ENCODE measurements around the gene KDM2B.
A peak's percentile ranks its signal among the peaks of the same experiment; 100 is the strongest.
"Not testable (repeated sequence)": the region's sequence is repeated elsewhere in the genome, so short reads cannot be mapped to it uniquely, and the experiment has no call there.

The KDM2B gene

GRCh38 chr12:121610239-121611149 lies 29.7 kb upstream of the KDM2B start:
- no peaks in the 10 kb centered on the region for H3K27me3 ChIP-seq (replicated peaks; ENCODE audit: control insufficient read depth, insufficient read depth, low read length)
- peaks cover 14% of the 10 kb centered on the region for H3K4me1 ChIP-seq (ENCODE audit: control insufficient read depth, insufficient read depth, low read length)
- DNase-seq (ENCODE audit: low read depth), result peak; percentile 50
- H3K9me3 ChIP-seq (ENCODE audit: control insufficient read depth, low read length), result no peaks in the 10 kb centered on the region
- no peaks in the 10 kb centered on the region for H3K36me3 ChIP-seq (ENCODE audit: control insufficient read depth, insufficient read depth, low read length, severe bottlenecking)
- peak overlapping the region; percentile 32 for H3K4me3 ChIP-seq (ENCODE audit: low read length)
- H3K9ac ChIP-seq (ENCODE audit: low read length), result peak overlapping the region; percentile 64

DNA sequence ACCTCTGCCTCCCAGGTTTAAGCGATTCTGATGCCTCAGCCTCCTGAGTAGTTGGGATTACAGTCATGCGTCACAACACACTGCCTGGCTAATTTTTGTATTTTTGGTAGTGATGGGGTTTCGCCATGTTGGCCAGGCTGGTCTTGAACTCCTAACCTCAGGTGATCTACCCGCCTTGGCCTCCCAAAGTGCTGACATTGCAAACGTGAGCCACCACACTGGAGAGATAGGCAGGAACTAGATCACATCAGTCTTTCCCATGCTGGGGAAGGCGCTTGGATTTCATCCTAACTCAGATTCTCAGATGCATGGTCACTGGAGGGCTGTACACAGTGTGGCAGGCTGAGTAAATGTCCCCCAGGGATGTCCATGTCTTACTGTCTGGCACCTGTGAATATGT lies 27.5 kb upstream of the KDM2B start:
- no peak overlapping the region for H3K4me3 ChIP-seq (ENCODE audit: low read length)
- DNase-seq (ENCODE audit: low read depth), result no peak
- peaks cover 14% of the 10 kb centered on the region for H3K4me1 ChIP-seq (ENCODE audit: control insufficient read depth, insufficient read depth, low read length)
- no peak overlapping the region for H3K9ac ChIP-seq (ENCODE audit: low read length)
- no peaks in the 10 kb centered on the region for H3K9me3 ChIP-seq (ENCODE audit: control insufficient read depth, low read length)
- no peaks in the 10 kb centered on the region for H3K27me3 ChIP-seq (replicated peaks; ENCODE audit: control insufficient read depth, insufficient read depth, low read length)
- no peaks in the 10 kb centered on the region for H3K36me3 ChIP-seq (ENCODE audit: control insufficient read depth, insufficient read depth, low read length, severe bottlenecking)

- Histone ChIP-seq H3K4me1 (ENCODE audit: control insufficient read depth, insufficient read depth, low read length) (no peaks in the 10 kb centered on the region), H3K27me3 (replicated peaks; ENCODE audit: control insufficient read depth, insufficient read depth, low read length) (no peaks in the 10 kb centered on the region), H3K4me3 (ENCODE audit: low read length) (no peak overlapping the region), H3K9me3 (ENCODE audit: control insufficient read depth, low read length) (no peaks in the 10 kb centered on the region), H3K36me3 (ENCODE audit: control insufficient read depth, insufficient read depth, low read length, severe bottlenecking) (no peaks in the 10 kb centered on the region), H3K9ac (ENCODE audit: low read length) (no peak overlapping the region)
- no peak for DNase-seq (ENCODE audit: low read depth)
Observed at GRCh38 chr12:121603581-121603980, 22.8 kb upstream of the KDM2B start.

DNA sequence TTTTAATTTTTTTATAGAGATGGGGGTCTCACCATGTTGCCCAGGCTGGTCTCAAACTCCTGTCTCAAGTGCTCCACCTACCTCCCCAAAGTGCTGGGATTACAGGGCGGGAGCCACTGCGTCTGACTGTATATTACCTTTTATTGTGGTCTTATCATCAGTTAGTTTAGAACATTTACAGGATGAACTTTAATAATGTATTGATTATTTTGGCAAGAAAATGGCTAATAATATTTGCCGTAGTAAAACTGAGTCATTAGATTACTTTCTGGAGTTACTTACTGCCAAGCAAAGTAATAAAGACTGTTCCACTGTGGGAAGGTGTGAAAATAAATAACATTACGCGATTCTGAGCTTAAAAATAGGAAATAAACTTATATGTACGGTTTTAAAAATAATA lies 21.9 kb upstream of the KDM2B start:
- Histone ChIP-seq H3K27me3 (replicated peaks; ENCODE audit: control insufficient read depth, insufficient read depth, low read length) (no peaks in the 10 kb centered on the region), H3K36me3 (ENCODE audit: control insufficient read depth, insufficient read depth, low read length, severe bottlenecking) (no peaks in the 10 kb centered on the region), H3K4me1 (ENCODE audit: control insufficient read depth, insufficient read depth, low read length) (no peaks in the 10 kb centered on the region), H3K9ac (ENCODE audit: low read length) (no peak overlapping the region), H3K9me3 (ENCODE audit: control insufficient read depth, low read length) (no peaks in the 10 kb centered on the region), H3K4me3 (ENCODE audit: low read length) (no peak overlapping the region)
- DNase-seq (ENCODE audit: low read depth), result no peak

DNA sequence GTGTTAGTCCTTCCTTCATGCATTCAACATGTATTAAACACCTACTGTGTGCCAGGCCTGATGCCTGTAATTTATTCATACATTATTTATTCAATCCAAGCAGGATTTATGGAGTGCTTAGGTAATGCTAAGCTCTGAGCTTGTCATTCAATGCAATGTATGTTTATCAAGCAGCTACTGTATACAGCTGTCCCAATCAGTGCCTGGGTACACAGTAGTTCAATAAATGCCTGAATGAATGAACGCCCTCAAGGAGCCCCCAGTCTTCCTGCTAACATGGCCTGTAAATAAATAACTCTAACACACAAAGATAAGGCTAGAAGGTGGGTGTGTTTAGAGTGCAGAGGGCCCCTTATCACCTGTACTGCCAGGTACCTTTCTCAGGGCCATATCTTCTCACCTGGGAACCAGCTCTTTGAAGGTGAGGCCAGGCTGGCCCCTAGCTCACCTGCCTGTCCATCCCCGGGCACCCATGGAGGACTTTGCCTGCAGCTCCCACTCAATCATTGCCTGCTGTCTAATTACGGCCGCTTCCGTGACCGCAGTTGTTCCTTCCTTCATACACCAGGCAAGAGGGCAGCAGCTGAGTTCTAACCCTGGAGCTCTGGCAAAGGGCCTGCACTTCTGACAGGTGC lies 20.0 kb upstream of the KDM2B start:
- no peak for DNase-seq (ENCODE audit: low read depth)
- no peak overlapping the region for H3K9ac ChIP-seq (ENCODE audit: low read length)
- H3K36me3 ChIP-seq (ENCODE audit: control insufficient read depth, insufficient read depth, low read length, severe bottlenecking), result no peaks in the 10 kb centered on the region
- H3K27me3 ChIP-seq (replicated peaks; ENCODE audit: control insufficient read depth, insufficient read depth, low read length), result no peaks in the 10 kb centered on the region
- H3K4me3 ChIP-seq (ENCODE audit: low read length), result no peak overlapping the region
- no peaks in the 10 kb centered on the region for H3K4me1 ChIP-seq (ENCODE audit: control insufficient read depth, insufficient read depth, low read length)
- no peaks in the 10 kb centered on the region for H3K9me3 ChIP-seq (ENCODE audit: control insufficient read depth, low read length)

DNA sequence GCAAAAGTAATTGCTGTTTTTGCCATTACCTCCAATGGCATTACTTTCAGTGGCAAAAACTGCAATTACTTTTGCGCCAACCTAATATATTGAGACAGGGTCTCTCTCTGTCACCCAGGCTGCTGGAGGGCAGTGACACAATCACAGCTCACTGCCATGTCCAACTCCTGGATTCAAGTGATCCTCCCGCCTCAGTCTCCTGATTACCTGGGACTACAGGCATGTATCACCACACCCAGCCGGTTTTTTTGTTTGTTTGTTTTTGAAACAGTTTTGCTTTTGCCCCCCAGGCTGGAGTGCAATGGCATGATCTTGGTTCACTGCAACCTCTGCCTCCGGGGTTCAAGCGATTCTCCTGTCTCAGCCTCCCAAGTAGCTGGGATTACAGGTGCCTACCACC lies 15.7 kb upstream of the KDM2B start:
- Histone ChIP-seq H3K27me3 (replicated peaks; ENCODE audit: control insufficient read depth, insufficient read depth, low read length) (no peaks in the 10 kb centered on the region), H3K9ac (ENCODE audit: low read length) (no peak overlapping the region), H3K4me3 (ENCODE audit: low read length) (no peak overlapping the region), H3K36me3 (ENCODE audit: control insufficient read depth, insufficient read depth, low read length, severe bottlenecking) (no peaks in the 10 kb centered on the region), H3K4me1 (ENCODE audit: control insufficient read depth, insufficient read depth, low read length) (no peaks in the 10 kb centered on the region), H3K9me3 (ENCODE audit: control insufficient read depth, low read length) (no peaks in the 10 kb centered on the region)
- no peak for DNase-seq (ENCODE audit: low read depth)

GRCh38 chr12:121595520-121595919 lies 14.7 kb upstream of the KDM2B start:
- no peak for DNase-seq (ENCODE audit: low read depth)
- Histone ChIP-seq H3K27me3 (replicated peaks; ENCODE audit: control insufficient read depth, insufficient read depth, low read length) (no peaks in the 10 kb centered on the region), H3K4me1 (ENCODE audit: control insufficient read depth, insufficient read depth, low read length) (peaks cover 5% of the 10 kb centered on the region), H3K9ac (ENCODE audit: low read length) (no peak overlapping the region), H3K9me3 (ENCODE audit: control insufficient read depth, low read length) (no peaks in the 10 kb centered on the region), H3K36me3 (ENCODE audit: control insufficient read depth, insufficient read depth, low read length, severe bottlenecking) (no peaks in the 10 kb centered on the region), H3K4me3 (ENCODE audit: low read length) (no peak overlapping the region)

GRCh38 chr12:121592320-121592719 lies 11.5 kb upstream of the KDM2B start:
- no peak overlapping the region for H3K9ac ChIP-seq (ENCODE audit: low read length)
- no peaks in the 10 kb centered on the region for H3K27me3 ChIP-seq (replicated peaks; ENCODE audit: control insufficient read depth, insufficient read depth, low read length)
- no peak overlapping the region for H3K4me3 ChIP-seq (ENCODE audit: low read length)
- DNase-seq (ENCODE audit: low read depth), result no peak
- peaks cover 9% of the 10 kb centered on the region for H3K4me1 ChIP-seq (ENCODE audit: control insufficient read depth, insufficient read depth, low read length)
- H3K9me3 ChIP-seq (ENCODE audit: control insufficient read depth, low read length), result no peaks in the 10 kb centered on the region
- H3K36me3 ChIP-seq (ENCODE audit: control insufficient read depth, insufficient read depth, low read length, severe bottlenecking), result no peaks in the 10 kb centered on the region

DNA sequence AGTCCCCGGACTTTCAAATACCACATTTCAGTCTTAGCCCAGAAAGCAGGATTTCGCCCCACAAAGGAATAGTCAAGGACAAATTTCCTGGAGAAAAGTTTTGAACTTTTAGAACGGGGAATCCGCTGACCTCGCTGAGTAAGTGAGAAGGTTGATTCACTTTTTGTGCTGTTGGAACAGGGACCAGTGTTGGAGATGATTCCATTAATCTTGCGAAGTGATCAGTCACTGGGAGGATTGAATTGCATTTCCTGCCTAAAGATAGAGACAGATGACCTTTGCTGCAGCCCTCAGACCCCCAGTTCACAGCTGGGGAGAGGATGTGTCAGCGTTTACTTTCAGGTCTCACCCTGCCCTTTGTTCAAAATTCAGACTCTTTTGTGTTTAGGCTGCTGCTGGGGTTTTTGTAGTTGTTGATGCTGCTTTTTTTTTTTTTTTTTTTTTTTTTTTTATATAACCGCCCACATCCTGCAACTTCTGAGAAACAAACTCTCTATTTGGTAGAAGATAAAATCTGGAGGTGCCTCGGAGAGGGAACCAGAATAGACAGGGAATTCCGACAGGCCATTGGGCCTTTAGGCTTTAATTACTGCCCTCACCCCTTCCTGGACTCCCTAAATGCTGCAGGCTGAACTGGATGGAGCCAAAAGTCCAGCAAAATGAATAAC lies 9.8 kb upstream of the KDM2B start:
- DNase-seq (ENCODE audit: low read depth), result no peak
- H3K4me3 ChIP-seq (ENCODE audit: low read length), result peak overlapping the region; percentile 74
- H3K36me3 ChIP-seq (ENCODE audit: control insufficient read depth, insufficient read depth, low read length, severe bottlenecking), result no peaks in the 10 kb centered on the region
- H3K9ac ChIP-seq (ENCODE audit: low read length), result peak overlapping the region; percentile 84
- H3K9me3 ChIP-seq (ENCODE audit: control insufficient read depth, low read length), result no peaks in the 10 kb centered on the region
- no peaks in the 10 kb centered on the region for H3K27me3 ChIP-seq (replicated peaks; ENCODE audit: control insufficient read depth, insufficient read depth, low read length)
- peaks cover 9% of the 10 kb centered on the region for H3K4me1 ChIP-seq (ENCODE audit: control insufficient read depth, insufficient read depth, low read length)

DNA sequence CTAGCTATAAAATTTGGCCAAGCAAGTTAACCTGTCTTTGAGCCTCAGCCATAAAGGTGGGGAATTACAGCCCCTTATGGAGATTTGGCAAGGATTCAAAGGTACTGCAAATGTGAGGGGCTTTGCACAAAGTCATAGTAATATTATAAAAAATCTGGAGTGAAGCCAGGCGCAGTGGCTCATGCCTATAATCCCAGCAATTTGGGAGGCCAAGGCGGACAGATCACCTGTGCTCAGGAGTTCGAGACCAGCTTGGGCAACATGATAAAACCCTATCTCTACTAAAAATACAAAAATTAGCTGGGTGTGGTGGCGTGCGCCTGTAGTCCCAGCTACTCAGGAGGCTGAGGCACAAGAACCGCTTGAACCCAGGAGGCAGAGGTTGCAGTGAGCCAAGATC lies 4.1 kb upstream of the KDM2B start:
- DNase-seq (ENCODE audit: low read depth); H3K4me3 ChIP-seq (ENCODE audit: low read length); H3K36me3 ChIP-seq (ENCODE audit: control insufficient read depth, insufficient read depth, low read length, severe bottlenecking); H3K27me3 ChIP-seq (replicated peaks; ENCODE audit: control insufficient read depth, insufficient read depth, low read length); H3K9ac ChIP-seq (ENCODE audit: low read length); H3K9me3 ChIP-seq (ENCODE audit: control insufficient read depth, low read length): not testable (repeated sequence)
- peaks cover 21% of the 10 kb centered on the region for H3K4me1 ChIP-seq (ENCODE audit: control insufficient read depth, insufficient read depth, low read length)

GRCh38 chr12:121583334-121583661 lies 2.5 kb upstream of the KDM2B start:
- not testable (repeated sequence) for DNase-seq (ENCODE audit: low read depth); H3K9ac ChIP-seq (ENCODE audit: low read length); H3K4me3 ChIP-seq (ENCODE audit: low read length); H3K36me3 ChIP-seq (ENCODE audit: control insufficient read depth, insufficient read depth, low read length, severe bottlenecking); H3K27me3 ChIP-seq (replicated peaks; ENCODE audit: control insufficient read depth, insufficient read depth, low read length); H3K9me3 ChIP-seq (ENCODE audit: control insufficient read depth, low read length)
- H3K4me1 ChIP-seq (ENCODE audit: control insufficient read depth, insufficient read depth, low read length), result peaks cover 24% of the 10 kb centered on the region
